Pons (tissue), 1 donor: ENCODE data around the gene ZC3H6.

ENCODE experiments used
- DNase-seq: peaks from one replicate; pipeline ENCODE4 v3.0.0-alpha.2; 2016; ENCODE audit warnings: low spot score

The ZC3H6 gene, protein sequence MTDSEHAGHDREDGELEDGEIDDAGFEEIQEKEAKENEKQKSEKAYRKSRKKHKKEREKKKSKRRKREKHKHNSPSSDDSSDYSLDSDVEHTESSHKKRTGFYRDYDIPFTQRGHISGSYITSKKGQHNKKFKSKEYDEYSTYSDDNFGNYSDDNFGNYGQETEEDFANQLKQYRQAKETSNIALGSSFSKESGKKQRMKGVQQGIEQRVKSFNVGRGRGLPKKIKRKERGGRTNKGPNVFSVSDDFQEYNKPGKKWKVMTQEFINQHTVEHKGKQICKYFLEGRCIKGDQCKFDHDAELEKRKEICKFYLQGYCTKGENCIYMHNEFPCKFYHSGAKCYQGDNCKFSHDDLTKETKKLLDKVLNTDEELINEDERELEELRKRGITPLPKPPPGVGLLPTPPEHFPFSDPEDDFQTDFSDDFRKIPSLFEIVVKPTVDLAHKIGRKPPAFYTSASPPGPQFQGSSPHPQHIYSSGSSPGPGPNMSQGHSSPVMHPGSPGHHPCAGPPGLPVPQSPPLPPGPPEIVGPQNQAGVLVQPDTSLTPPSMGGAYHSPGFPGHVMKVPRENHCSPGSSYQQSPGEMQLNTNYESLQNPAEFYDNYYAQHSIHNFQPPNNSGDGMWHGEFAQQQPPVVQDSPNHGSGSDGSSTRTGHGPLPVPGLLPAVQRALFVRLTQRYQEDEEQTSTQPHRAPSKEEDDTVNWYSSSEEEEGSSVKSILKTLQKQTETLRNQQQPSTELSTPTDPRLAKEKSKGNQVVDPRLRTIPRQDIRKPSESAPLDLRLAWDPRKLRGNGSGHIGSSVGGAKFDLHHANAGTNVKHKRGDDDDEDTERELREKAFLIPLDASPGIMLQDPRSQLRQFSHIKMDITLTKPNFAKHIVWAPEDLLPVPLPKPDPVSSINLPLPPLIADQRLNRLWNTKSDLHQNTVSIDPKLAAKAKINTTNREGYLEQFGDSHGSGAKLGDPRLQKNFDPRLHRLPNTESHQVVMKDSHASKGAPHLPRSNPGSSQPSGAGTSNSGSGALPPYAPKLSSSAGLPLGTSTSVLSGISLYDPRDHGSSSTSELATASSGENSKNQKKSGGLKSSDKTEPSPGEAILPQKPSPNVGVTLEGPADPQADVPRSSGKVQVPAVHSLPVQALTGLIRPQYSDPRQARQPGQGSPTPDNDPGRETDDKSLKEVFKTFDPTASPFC

DNA sequence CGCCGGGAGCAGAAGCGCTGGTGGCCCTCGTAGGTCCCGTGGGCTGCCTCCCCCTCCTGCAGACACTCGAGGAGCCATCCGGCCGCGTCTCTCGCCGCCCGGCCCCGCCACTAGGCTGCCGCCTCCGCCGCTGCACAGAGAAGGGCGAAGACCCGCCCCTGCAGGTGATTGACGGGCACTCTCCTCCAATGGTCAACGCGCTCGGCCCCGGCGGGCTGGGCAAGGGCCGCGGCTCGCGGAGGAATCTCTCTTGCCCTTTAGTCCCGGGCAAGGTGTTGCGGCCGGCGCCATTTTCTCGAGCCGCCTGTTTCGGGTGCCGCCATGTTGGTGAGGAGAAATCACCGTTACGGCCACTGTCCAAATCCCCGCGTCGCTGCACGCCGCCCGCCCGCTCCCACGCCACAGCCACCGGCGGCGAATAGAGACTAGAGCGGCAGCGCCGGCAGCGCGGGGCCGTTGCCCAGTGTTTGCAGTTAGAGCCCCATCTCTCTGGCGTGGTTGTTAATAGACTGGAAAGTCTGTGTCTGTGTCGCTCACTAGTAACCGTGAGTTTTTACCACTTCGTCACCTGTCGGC, at the start of gene ZC3H6:
Gene ZC3H6, plus strand, starts transcription at position 287 of the 576 bp plus-strand sequence. CDS start 398 bp downstream, outside the sequence.
- peak; percentile 97 for DNase-seq

DNA sequence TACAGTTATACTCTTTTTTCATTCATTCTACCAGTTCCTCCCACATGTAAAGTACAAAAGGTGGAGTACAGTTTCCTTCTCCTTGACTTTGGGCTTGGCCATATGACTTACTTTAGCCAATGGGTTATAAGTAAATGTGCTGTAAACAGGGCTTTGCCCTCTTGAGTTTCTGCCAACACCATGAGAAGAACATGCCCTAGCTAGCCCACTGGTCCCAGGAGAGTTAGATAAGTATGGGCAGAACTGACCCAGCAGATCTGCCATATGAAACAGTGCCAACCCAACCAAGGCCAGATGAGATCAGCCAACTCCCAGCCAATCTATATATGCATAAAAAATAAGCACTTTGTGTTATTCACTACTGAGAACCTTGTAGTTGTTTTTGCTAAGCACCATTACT, 46.0 kb upstream of the ZC3H6 start:
- DNase-seq: no peak

DNA sequence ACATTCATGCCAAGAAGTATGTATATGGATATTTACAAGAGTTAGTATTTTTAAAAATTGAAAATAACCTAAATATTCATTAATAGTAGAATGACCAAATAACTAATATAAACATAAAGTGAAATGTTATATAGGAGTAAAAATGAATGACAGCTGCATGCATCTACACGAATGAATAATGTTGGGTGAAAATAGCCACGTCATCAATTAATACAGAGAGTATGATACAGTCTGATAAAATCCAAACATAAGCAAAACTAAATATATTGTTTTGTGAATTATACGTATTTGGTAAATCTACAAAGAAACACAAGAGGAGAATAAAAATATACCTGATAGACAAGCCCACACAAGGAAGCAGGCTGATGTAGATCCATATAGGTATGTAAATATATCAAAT, 45.0 kb upstream of the ZC3H6 start:
- no peak for DNase-seq

DNA sequence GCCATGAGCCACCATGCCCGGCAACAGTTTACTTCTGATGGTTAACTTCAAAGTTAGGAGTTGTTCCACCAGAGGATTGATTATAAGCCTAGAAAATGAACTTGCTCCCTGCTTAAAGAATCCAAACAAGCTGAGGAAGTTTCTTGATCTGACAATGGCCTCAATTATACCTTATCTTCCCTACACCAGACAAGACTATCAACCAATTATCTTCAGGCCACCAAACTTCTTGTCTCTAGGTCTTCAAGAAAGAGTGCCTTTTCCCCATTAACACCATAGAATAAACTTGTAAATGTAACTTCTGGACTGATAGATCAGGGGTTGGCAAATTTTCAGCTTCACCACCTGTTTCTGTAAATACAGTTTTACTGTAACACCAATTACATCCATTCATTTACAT, 35.5 kb upstream of the ZC3H6 start:
- no peak for DNase-seq

DNA sequence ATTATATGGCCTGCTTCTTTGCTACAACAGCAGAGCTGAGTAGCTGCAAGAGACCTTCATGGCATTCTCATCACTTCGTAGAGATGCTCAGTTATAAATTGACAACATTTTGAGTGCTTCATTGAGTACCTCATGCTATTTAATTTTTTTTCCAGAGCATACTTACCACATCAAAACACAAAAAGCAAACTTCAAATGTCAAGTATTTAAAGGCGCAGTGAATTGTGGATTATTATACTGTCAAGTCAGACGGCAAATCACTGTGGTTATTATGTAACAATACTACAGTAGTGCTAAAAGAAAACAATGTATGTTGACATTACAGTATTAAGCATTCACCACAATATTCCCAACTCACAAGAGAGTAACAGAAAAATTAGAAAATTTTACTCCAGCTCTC, 33.0 kb upstream of the ZC3H6 start:
- no peak for DNase-seq

DNA sequence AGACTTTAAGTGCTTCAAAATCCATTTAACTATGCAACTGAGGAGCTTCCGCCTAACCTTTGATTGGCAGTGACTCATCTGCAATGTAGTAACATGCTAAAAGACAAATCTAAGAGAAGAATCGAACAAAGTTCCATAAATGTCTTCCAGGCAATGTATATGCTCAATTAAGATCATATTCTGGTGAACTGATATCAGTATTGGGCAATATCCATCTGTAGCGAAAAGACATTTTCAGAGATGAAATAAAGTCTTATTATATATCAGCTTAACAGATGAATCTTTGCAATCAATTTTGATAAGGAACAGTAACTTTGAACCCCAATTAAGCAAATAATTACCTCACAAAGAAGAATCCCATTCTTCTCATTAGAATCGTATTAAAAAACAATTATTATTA, 32.2 kb upstream of the ZC3H6 start:
- no peak for DNase-seq

DNA sequence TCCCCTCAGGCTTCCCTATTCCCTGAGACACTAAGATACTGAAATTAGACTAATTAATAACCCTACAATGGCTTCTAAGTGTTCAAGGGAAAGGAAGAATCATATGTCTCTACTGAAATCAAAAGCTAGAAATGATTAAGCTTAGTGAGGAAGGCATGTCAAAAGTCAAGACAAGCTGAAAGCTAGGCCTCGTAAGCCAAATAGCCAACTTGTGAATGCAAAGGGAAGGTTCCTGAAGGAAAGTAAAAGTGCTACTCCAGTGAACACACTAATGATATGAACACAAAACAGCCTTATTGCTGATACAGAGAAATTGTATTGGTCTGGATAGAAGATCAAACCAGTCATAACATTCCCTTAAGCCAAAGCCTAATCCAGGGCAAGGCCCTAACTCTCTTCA, 30.5 kb upstream of the ZC3H6 start:
- no peak for DNase-seq

DNA sequence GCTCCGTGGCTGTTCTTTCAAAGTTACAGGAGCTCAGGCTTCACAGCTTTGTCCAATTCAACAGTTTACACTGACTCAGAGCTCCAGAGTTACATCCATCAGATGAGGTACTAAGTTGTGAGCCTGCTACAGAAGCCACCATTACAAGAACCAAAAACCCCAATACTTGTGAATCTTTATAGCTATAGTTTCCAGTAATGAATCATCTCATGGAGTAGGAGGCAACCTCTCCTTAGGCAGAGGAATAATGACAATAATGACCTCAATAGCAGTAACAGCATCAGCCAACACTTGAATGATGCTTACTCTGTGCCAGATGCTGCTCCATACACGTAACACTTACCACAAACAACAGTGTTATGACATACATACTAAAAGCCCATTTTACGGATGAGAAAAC, 24.1 kb upstream of the ZC3H6 start:
- DNase-seq: no peak

DNA sequence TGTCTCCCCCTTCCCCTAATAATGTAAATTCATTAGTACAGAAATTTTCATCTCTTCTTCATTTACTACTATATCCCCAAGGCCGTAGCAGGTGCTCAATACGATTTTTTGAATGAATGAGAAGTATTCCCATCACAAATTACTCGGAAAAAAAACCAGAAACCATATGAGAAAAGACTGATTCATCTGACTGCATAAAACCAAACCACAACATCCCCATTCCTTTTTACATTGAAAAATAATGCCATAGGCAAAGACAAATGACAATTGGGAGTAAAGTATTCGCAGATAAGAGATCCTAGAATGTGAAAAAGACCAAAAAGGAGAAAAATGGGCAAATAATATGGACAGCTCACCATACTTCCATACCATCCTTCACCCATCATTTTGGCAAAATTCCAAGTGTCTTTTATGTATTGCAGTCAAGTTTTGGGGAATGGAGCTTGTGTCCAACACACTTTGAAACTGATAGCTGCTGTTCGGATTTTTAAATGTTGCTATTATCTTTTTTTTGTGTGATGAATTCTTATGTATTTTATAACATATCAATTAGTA, 22.1 kb upstream of the ZC3H6 start:
- DNase-seq: no peak

DNA sequence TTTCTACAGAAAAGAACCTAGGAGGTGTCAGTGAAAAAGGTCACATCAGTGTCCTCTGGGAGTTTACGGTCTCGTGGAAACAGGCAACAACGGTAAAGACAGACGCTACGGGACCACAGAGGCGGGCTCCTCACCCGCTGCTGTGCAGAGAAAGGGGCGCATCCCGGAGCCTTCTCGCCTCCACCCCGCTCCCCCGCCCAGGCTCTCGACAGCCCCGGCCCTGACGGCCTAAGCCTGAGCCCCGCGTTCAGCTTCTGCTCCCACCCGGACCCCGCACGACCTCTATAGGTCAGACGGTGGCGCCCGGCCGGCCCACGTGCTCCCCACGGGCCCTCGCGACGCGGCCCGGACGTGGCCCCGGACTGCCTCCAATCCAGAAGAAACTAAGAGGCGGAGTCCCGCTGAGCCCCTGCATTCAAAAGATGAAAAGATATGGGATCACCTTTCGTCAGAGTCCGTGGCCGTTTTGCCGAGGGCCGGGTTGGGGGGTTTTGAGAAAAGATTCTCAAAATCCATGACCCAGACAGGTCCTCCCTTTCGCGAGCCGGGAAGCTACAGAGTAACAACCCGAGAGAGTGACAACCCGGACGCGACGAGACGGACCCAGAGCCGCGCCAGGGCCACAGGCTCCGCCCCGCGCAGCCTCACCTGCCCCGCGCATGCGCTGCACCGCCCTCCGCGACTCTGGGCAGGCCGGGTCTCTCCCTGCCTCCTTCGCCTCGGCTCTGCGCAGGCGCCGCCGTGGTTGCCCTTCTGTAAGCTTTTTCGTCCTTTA, 20.7 kb upstream of the ZC3H6 start, which contains the start of gene ZC3H8:
Gene ZC3H8, minus strand, starts transcription at position 577 of the 775 bp plus-strand sequence. Its CDS starts 61 bp downstream, at position 516.
- peak; percentile 91 for DNase-seq

DNA sequence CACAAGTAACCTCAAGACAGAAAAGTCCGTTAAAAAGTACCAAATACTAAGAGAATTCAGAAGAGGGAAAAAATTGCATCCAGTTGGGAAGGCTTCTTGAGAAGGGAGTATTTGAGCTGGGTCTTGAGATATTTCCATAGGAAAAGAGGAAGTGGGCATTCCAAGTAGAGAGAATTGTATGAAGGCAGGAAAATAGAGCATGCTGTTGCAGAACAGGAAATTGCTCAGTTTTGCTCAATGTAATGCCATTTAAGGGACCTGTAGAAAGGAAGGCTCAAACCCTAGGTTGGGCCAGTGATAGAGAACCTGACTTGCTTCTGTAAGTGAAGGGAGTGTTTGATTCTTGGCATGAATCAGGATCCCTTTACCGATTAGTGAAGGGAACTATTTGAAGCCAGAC, 19.5 kb upstream of the ZC3H6 start:
- DNase-seq: no peak

DNA sequence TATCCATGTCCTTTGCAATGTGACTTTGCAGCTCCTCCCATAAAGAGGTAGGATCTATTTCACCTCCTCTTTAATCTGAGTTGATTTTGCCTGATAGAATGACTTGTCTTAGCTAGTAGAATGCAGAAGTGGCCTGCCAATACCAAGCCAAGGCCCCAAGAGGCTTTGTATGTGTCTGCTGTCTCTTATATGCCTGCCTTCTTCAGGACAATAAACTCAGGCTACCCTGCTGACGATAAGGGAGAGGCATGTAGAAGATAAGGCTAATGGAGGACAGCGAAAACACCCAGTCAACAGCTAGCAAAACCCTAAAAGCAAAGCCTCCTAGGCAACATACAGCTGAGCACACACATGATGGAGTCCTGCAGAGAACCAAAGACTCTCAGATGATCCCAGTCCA, 18.7 kb upstream of the ZC3H6 start:
- no peak for DNase-seq

DNA sequence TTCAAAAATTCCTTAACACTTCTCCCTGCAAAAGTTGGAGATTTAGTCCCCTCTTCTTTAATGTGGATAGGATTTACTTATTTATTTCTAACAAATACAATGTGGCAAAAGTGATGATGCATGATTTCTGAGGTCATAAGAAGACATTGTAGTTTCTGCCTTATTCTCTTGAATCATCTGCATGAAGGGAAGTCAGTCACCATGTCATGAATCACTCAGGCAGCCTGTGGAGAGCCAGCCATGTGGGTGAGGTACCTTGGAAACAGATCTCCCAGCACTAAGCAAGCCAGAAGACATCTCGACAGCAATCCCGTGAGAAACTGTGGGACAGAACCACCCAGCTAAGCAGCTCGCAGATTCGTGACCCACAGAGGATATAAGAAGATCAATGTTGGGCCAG, 17.8 kb upstream of the ZC3H6 start:
- DNase-seq: no peak

DNA sequence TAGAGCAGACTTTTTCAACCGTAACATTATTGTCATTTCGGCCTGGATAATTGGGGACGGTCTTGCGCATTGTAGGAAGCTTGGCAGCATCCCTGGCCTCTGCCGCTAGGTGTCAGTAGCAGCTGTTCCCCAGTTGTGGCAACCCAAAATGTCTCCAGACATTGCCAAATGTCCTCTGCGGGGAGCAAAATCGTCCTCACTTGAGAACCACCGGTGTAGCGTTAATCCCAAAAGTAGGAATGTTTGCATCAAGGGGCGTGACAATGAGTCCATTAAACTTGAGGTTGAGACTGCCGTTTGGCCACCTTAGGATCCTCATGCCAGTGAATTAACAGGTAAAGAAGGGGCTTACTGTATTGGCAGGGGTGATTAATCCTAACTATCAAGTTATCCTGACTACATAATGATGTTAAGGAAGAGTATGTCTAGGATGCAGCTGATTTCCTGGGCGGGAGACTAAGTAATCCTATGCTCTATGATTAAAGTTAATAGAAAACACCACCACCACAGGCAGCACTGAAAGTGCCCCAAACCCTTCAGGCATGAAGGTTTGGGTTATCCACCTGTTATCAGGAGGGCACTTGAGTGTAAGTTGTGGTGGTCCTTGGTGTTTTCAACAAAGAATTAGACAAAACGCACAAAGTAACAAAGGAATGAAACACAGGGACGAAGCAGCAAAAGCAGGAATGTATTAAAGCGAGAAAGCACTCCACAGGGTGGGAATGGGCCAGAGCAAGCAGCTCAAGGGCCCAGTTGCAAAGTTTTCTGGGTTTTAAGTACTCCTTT, 15.7 kb upstream of the ZC3H6 start:
- peak; percentile 82 for DNase-seq

DNA sequence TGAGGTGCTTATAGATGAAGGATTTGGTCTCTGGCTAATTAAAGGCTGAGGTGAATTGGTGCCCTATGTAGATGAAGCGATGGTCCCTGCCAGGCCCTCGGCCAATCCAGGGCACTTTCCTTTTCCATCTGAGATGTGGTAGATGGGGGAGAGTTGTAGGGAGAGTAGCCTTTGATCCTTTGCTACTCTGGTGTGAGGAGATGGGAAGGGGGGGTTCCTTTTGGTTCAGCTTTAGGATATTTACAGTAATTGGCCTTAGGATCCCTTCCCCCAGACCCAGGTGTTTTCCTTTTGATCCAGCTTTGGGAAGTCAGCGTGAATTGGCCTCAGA, 15.1 kb upstream of the ZC3H6 start:
- DNase-seq: no peak

DNA sequence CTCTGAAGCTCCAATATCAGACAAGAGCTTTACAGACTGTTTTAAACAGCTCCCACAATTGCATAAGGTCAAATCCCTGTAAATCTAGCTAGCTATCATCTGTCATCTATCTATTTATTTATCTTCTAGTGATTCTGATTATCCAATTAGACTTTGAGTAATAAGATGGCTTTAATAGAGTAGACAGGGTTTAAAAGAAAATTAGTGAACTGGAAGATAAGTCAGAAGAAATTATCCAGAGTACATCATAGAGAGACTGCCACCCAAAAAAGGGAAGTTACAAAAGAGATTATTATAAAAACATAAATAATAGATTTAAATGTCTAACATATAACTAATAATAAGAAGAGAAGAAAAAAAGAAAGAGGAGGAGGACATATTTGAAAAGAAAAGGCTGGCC, 12.5 kb upstream of the ZC3H6 start:
- DNase-seq: no peak

DNA sequence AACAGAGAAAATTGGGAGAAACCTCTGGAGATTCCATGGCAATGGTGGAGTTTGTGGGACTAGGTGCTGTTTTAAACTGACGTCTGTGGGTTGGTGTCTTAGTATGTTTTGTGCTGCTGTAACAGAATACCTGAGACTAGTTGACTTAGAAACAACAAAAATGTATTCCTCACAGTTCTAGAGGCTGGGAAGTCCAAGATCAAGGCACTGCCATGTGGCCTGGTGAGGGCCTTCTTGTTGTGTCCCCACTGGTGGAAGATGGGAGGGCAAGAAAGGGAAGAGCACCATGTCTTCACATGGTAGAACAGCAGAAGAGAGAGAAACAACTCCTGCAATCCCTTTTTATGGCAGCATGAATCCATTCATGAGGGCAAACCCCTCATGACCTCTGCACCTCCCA, 6.8 kb upstream of the ZC3H6 start:
- DNase-seq: no peak

DNA sequence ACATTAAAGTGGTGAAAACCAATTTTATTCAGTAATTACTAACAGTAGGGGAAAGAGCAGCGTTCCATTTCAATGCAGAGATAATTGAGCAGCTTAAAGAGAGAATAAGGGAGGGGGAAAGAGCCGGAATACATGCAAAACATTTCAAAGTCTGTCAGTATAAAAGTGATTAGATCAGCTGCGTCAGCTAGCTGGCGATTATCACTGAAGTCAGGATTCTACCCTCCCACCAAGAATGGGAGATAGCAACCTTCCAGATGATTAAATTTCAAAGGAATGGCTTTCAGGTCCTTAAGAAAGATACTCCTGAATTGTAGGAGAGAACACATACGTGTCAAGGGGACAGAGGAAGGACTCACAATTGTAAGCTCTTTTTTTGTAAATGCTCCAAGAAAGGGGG, 2.7 kb upstream of the ZC3H6 start:
- no peak for DNase-seq

DNA sequence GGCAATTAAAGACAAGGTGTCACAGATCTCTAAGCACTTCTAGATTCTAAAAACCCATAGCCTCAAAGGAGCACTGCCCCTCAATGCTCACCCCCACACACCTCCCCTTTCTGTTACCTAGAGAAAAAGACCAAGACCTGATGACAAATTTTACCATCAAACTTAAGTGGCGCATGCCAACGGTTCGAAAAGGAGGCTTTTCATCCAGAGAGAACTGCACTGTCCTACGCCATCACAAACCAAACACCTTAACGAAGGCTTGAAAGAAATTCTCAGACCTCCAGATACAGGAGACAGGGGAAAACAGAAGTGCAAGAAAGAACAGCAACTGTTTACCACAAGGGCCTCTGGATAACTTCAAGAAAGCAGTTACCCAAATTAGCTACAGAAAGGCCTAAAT, 2.0 kb upstream of the ZC3H6 start:
- no peak for DNase-seq
